GM21825 (cell line): ENCODE measurements around the gene TUBB8.
"Not testable (repeated sequence)": the region's sequence is repeated elsewhere in the genome, so short reads cannot be mapped to it uniquely, and the experiment has no call there.

Experiments used
- ATAC-seq: cut with Tn5 transposase; IDR thresholded peaks from one replicate; pipeline ENCODE4 v1.9.1; 2021; ENCODE audit warnings: mild to moderate bottlenecking, moderate library complexity; ENCODE audit not compliant: unreplicated experiment

The TUBB8 gene

DNA sequence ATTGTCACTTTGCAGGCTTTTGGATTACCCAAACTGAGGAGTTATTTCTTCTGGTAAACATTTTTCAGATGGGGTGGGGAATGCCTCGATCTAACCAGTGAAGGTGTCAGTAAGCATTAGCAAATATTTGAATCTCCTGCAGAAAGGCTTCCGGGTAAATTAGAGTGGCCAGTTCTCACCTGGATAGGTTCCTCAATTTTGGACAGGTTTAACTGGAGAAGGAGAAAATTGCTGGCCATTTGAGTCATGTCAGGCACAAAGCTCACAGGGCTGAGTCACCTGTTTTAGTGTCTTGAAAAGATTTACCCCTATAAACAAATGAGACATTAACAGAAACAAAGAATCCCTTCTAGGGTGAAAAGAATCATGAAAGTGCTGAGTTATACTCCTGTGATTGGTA is 830 bp upstream of the TUBB8 start:
- not testable (repeated sequence) for ATAC-seq

DNA sequence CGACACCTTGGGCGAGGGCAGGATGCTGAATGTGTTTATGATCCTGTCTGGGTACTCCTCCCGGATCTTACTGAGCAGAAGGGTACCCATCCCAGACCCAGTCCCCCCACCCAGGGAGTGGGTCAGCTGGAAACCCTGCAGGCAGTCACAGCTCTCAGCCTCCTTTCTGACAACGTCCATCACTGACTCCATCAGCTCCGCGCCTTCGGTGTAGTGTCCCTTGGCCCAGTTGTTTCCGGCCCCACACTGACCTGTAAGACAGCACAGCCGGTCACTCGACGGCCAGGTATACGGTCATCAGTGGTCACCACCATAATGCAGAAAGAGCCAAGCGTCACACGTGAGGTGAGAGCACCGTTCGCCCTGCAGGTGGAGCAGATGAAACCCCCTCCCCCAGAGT is 1.2 kb downstream of the TUBB8 start:
- ATAC-seq, result not testable (repeated sequence)

DNA sequence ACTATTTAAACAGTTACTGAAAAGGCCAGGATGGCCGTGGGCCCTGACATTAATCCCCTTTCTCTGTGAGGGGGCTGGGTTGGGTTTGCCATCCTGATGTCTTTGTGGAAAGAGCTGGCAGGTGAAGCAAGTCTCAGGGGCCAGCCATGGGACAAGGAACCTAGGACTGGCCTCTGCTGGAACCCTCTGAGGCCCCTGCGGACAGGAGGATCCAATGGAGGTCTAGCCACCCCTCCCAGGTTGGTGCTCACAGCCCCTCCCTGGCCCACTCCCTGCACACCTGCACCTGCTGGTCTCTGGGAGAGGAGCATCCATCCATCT is 35.8 kb downstream of the TUBB8 start:
- not testable (repeated sequence) for ATAC-seq

DNA sequence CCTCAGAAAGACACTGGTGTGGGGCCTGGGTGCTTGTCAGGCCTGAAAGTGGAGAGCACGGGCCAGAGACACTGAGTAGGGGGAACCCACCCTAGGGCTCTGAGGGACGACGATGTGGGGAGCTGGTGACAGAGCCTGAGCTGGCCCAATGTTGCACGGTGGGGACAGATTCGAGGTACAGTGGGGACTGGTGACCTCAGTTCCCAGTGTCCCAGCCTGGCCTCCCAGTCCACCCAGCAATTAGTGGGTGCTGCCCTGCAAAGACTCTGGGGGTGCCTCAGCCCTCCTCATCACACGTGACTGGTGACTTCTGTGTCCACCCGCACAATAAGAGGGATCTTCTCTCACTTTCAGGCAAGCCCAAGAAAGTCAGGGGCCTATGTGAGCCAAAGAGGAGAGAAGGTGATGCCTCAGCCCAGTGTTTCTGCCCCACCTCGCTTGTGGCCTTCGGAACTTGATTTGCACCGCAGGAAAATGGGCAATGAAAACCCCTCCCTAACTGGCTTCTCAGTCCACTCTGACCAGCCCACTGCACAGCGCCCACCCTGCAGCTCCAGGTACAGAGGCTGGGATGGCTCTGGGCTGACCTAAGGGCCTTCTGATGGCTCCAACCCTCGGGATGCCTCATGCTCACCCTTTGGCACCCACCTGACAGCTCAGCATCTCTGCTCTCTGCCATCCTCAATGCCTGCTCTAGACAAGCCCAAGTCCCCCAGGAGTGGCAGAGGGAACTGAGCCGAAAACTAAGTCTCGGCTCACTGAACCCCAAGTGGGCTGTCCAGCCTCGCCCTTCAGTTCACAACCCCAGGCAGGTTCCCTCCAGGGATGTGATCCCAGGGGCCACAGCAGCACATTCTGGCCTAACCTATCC is 36.4 kb downstream of the TUBB8 start:
- ATAC-seq, result not testable (repeated sequence)

DNA sequence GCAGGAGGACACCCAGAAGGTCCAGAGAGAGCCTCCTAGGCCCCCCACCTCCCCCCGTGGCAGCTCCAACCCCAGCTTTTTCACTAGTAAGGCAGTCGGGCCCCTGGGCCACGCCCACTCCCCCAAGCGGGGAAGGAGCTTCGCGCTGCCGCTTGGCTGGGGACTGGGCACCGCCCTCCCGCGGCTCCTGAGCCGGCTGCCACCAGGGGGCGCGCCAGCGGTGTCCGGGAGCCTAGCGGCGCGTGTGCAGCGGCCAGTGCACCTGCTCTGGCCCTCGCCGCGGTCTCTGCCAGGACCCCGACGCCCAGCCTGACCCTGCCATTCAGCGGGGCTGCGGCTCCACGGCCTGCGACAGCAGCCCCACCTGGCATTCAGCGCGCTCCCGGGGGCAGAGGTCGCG is 37.8 kb downstream of the TUBB8 start:
- not testable (repeated sequence) for ATAC-seq

DNA sequence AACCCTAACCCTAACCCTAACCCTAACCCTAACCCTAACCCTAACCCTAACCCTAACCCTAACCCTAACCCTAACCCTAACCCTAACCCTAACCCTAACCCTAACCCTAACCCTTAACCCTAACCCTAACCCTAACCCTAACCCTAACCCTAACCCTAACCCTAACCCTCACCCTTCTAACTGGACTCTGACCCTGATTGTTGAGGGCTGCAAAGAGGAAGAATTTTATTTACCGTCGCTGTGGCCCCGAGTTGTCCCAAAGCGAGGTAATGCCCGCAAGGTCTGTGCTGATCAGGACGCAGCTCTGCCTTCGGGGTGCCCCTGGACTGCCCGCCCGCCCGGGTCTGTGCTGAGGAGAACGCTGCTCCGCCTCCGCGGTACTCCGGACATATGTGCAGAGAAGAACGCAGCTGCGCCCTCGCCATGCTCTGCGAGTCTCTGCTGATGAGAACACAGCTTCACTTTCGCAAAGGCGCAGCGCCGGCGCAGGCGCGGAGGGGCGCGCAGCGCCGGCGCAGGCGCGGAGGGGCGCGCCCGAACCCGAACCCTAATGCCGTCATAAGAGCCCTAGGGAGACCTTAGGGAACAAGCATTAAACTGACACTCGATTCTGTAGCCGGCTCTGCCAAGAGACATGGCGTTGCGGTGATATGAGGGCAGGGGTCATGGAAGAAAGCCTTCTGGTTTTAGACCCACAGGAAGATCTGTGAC is 38.7 kb downstream of the TUBB8 start:
- not testable (repeated sequence) for ATAC-seq
